CD14-positive monocyte (primary cell): Measurements from ENCODE around the gene WDFY3. TPM values are rescaled to one million over a fixed set of nuclear protein-coding genes. Genes with fewer than 3 reads are reported as not detected.

Experiments
- DNase-seq, 3 donors: peaks; one replicate each; pipeline ENCODE4 v3.0.0-alpha.2; 2011 to 2022
- H2AFZ ChIP-seq: 2 replicates; pipeline ENCODE4 v1.6.0; 2012; ENCODE audit warnings: mild to moderate bottlenecking, low read depth, low read length, inconsistent platforms; ENCODE audit not compliant: insufficient read depth, poor library complexity, severe bottlenecking
- H3K27ac ChIP-seq, 2 donors: 1 replicate in 1 of 2; 2 replicates in 1 of 2; pipeline ENCODE4 v1.5.1; 2012 to 2013; ENCODE audit warnings: low read length in 2 of 2, control low read depth in 1 of 2, inconsistent platforms in 1 of 2, low read depth in 1 of 2, mild to moderate bottlenecking in 1 of 2
- H3K27me3 ChIP-seq, 2 donors: one replicate each; pipeline versions ENCODE4 v1.6.0 to v1.6.1; 2011 to 2013; ENCODE audit warnings: low read length in 2 of 2; ENCODE audit not compliant: control insufficient read depth in 2 of 2, insufficient read depth in 2 of 2
- H3K36me3 ChIP-seq, 2 donors: replicated peaks in 1 of 2; 1 replicate in 1 of 2; 2 replicates in 1 of 2; pipeline versions ENCODE4 v1.5.1 to v1.6.1; 2012 to 2013; ENCODE audit warnings: low read length in 2 of 2, control low read depth in 1 of 2, inconsistent platforms in 1 of 2, mild to moderate bottlenecking in 1 of 2; ENCODE audit not compliant: insufficient read depth in 2 of 2, control insufficient read depth in 1 of 2
- H3K4me1 ChIP-seq, 2 donors: 1 replicate in 1 of 2; 2 replicates in 1 of 2; pipeline versions ENCODE4 v1.5.1 to v1.6.1; 2012 to 2013; ENCODE audit warnings: low read length in 2 of 2, control low read depth in 1 of 2, inconsistent platforms in 1 of 2, mild to moderate bottlenecking in 1 of 2, moderate library complexity in 1 of 2; ENCODE audit not compliant: insufficient read depth in 2 of 2, control insufficient read depth in 1 of 2
- H3K4me2 ChIP-seq: replicated peaks from 2 replicates; pipeline ENCODE3; 2012; ENCODE audit warnings: low read length, moderate library complexity, mild to moderate bottlenecking; ENCODE audit not compliant: poor library complexity, severe bottlenecking; ENCODE audit errors: extremely low read depth
- H3K4me3 ChIP-seq, 3 experiments: fragments of 200-600 bp in 1 of 3; sonication (generic) in 1 of 3; replicated peaks in 1 of 3; 1 replicate in 2 of 3; 2 replicates in 1 of 3; pipeline ENCODE4 v1.5.1; 2011 to 2013; ENCODE audit warnings: low read length in 3 of 3, mild to moderate bottlenecking in 3 of 3, control low read depth in 2 of 3, low read depth in 2 of 3, inconsistent platforms in 1 of 3, moderate library complexity in 1 of 3
- H3K79me2 ChIP-seq: 2 replicates; pipeline ENCODE4 v1.6.0; 2012; ENCODE audit warnings: mild to moderate bottlenecking, control low read depth, inconsistent platforms, low read length, moderate library complexity; ENCODE audit not compliant: insufficient read depth
- H3K9ac ChIP-seq: 2 replicates; pipeline ENCODE4 v1.6.0; 2017; ENCODE audit warnings: low read length, mild to moderate bottlenecking; ENCODE audit not compliant: insufficient read depth, poor library complexity, severe bottlenecking
- H3K9me3 ChIP-seq, 2 donors: replicated peaks in 1 of 2; 1 replicate in 1 of 2; 2 replicates in 1 of 2; pipeline versions ENCODE4 v1.5.1 to v1.6.1; 2012 to 2013; ENCODE audit warnings: low read length in 2 of 2, control low read depth in 1 of 2; ENCODE audit not compliant: control insufficient read depth in 1 of 2, insufficient read depth in 1 of 2
- H4K20me1 ChIP-seq: 2 replicates; pipeline ENCODE4 v1.6.0; 2012; ENCODE audit warnings: mild to moderate bottlenecking, low read length, control low read depth, moderate library complexity; ENCODE audit not compliant: insufficient read depth
- H3K27ac Mint-ChIP-seq, 7 donors: one replicate each; pipeline ENCODE4 v1.8.0; 2020; ENCODE audit warnings: mild to moderate bottlenecking in 7 of 7, mixed read lengths in 7 of 7, moderate library complexity in 6 of 7, inconsistent platforms in 2 of 7
- H3K27me3 Mint-ChIP-seq, 3 donors: one replicate each; pipeline ENCODE4 v1.8.0; 2021 to 2022; ENCODE audit warnings: low read depth in 3 of 3, mild to moderate bottlenecking in 3 of 3, mixed read lengths in 3 of 3, moderate library complexity in 3 of 3, inconsistent platforms in 1 of 3
- H3K36me3 Mint-ChIP-seq, 2 donors: one replicate each; pipeline ENCODE4 v1.8.0; 2020; ENCODE audit warnings: mixed read lengths in 2 of 2, inconsistent platforms in 1 of 2, mild to moderate bottlenecking in 1 of 2
- H3K4me1 Mint-ChIP-seq: one replicate; pipeline ENCODE4 v1.8.0; 2020; ENCODE audit warnings: mild to moderate bottlenecking, mixed read lengths
- H3K4me3 Mint-ChIP-seq, 2 donors: one replicate each; pipeline ENCODE4 v1.8.0; 2020; ENCODE audit warnings: mild to moderate bottlenecking in 2 of 2, mixed read lengths in 2 of 2, moderate library complexity in 1 of 2
- H3K9me3 Mint-ChIP-seq, 7 donors: one replicate each; pipeline ENCODE4 v1.8.0; 2020 to 2022; ENCODE audit warnings: mixed read lengths in 7 of 7, mild to moderate bottlenecking in 6 of 7, moderate library complexity in 6 of 7, inconsistent platforms in 2 of 7
- WGBS: methylation state at CpG from one replicate; pipeline ENCODE4 v1.1.5; 2013; ENCODE audit warnings: missing lambda C conversion rate; ENCODE audit not compliant: insufficient coverage; 5-methylcytosine and 5-hydroxymethylcytosine counted together
- intact Hi-C, 2 donors: fragments of 100-400 bp; cut with micrococcal nuclease; formaldehyde crosslinking; loops; one replicate each; pipeline versions ENCODE4 v1.15.0 to v1.15.1; 2023
- polyA plus RNA-seq, 3 donors: library from polyadenylated mRNA; depleted of rRNA in 1 of 3; unstranded in 2 of 3; stranded (reverse) in 1 of 3; fragments of 300-500 nt in 2 of 3; fragments of >200 nt in 1 of 3; fragmentation: Illumina TruSeq in 2 of 3; gene quantifications; 1 replicate in 2 of 3; 2 replicates in 1 of 3; pipeline ENCODE4 v1.2.3, GENCODE V29; 2012 to 2021
- TF ChIP-seq, protein P1 (sequence below): fragments of 200-600 bp; IDR thresholded peaks from one replicate; pipeline ENCODE4 v1.8.0; 2022; ENCODE audit warnings: antibody characterized with exemption, mild to moderate bottlenecking

WDFY3 gene
- polyA plus RNA-seq, 3 donors: 5.6 to 35.5 (median 5.9) TPM

DNA sequence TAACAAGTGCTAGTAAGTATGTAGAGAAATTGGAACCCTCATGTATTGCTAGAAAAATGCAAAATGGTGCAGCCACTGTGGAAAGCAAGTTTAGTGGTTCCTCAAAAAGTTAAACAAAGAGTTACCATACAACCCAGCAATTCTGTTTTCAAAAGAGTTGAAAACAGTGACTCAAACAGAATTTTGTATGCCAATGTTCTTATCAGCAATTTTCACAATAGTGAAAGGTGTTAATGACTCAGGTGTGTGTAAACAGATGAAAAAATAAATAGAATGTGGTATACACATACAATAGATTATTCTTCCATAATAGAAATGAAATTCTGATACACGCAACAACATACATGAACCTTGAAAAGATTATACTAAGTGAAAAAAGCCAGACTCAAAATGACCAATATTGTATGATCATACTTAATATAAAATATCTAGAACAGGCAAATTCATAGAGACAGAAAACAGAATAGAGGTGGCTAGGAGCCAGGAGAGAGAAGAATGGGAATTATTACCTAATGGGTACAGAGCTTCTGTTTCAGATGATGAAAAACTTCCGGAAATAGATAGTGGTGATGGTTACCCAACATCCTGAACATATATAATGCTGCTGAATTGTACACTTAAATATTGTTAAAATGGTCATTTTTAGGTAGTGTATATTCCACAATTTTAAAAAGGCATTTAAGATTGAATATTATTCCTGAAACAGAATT, 51.6 kb downstream of the WDFY3 start:
- WGBS: no CpG with 5 or more reads among the region's 2 CpGs
- intact Hi-C loops: no loop called here
- H3K27me3 Mint-ChIP-seq: no peaks in the 10 kb centered on the region

DNA sequence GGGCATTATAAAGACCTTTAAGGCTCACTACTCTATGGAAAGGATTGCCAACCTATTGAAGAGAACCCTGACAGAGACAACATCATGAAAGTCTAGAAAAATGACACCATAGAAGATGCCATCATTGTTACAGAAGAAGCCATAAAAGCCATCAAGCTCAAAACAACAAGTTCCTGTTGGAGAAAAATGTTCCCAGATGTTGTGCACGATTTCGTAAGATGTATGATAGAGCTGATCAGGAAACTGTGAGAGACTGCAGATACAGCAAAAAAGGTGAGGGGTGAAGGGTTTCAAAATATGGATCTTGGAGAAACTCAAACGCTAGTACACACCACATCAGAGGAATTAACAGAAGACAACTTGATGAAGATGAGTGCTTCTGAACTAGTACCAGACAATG, 53.3 kb downstream of the WDFY3 start:
- H3K4me3 Mint-ChIP-seq: no peak overlapping the region
- H2AFZ ChIP-seq: no peak overlapping the region
- WGBS: no CpG with 5 or more reads among the region's 3 CpGs

More for the DNA sequence above, 51.6 kb downstream of the WDFY3 start:
- peaks cover 24 to 39% of the 10 kb centered on the region in 2 donors for H3K36me3 Mint-ChIP-seq
- H3K4me1 ChIP-seq: peaks cover 10 to 30% of the 10 kb centered on the region in 2 donors
- no peak overlapping the region for H2AFZ ChIP-seq
- peak overlapping the region; percentile 23 for H3K4me2 ChIP-seq
- H3K4me3 Mint-ChIP-seq: no peak overlapping the region
- H3K27ac Mint-ChIP-seq: peak overlapping the region in 4 of 7 donors; percentile 40 to 58 (median 47)
- H3K9ac ChIP-seq: no peak overlapping the region
- peaks cover 91% of the 10 kb centered on the region for H3K79me2 ChIP-seq
- DNase-seq: peak in 2 of 3 donors; percentile 32 to 58
- TF ChIP-seq, protein P1, sequence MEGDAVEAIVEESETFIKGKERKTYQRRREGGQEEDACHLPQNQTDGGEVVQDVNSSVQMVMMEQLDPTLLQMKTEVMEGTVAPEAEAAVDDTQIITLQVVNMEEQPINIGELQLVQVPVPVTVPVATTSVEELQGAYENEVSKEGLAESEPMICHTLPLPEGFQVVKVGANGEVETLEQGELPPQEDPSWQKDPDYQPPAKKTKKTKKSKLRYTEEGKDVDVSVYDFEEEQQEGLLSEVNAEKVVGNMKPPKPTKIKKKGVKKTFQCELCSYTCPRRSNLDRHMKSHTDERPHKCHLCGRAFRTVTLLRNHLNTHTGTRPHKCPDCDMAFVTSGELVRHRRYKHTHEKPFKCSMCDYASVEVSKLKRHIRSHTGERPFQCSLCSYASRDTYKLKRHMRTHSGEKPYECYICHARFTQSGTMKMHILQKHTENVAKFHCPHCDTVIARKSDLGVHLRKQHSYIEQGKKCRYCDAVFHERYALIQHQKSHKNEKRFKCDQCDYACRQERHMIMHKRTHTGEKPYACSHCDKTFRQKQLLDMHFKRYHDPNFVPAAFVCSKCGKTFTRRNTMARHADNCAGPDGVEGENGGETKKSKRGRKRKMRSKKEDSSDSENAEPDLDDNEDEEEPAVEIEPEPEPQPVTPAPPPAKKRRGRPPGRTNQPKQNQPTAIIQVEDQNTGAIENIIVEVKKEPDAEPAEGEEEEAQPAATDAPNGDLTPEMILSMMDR: no peak
- no peak overlapping the region for H3K4me3 ChIP-seq
- peaks cover 50% of the 10 kb centered on the region for H3K4me1 Mint-ChIP-seq
- H4K20me1 ChIP-seq: peaks cover 86% of the 10 kb centered on the region
- H3K9me3 ChIP-seq: no peaks in the 10 kb centered on the region
- H3K36me3 ChIP-seq: peaks cover 4 to 17% of the 10 kb centered on the region in 2 donors
- H3K27me3 ChIP-seq: no peaks in the 10 kb centered on the region
- H3K27ac ChIP-seq: peak overlapping the region in 1 of 2 donors; percentile 29
- H3K9me3 Mint-ChIP-seq: peaks cover 0 to 4% (median 0%) of the 10 kb centered on the region in 7 donors

More for the DNA sequence above, 53.3 kb downstream of the WDFY3 start:
- Histone ChIP-seq H3K9ac (no peak overlapping the region), H4K20me1 (peaks cover 82% of the 10 kb centered on the region), H3K9me3 (no peaks in the 10 kb centered on the region), H3K4me3 (no peak overlapping the region), H3K27ac (no peak overlapping the region), H3K79me2 (peaks cover 82% of the 10 kb centered on the region), H3K27me3 (no peaks in the 10 kb centered on the region), H3K4me1 (peaks cover 10 to 31% of the 10 kb centered on the region in 2 donors), H3K36me3 (peaks cover 0 to 9% of the 10 kb centered on the region in 2 donors), H3K4me2 (no peak overlapping the region)
- H3K27me3 Mint-ChIP-seq: no peaks in the 10 kb centered on the region
- no peak for DNase-seq
- TF ChIP-seq, protein P1: no peak
- H3K27ac Mint-ChIP-seq: no peak overlapping the region
- peaks cover 13 to 26% of the 10 kb centered on the region in 2 donors for H3K36me3 Mint-ChIP-seq
- intact Hi-C loops: no loop called here
- H3K9me3 Mint-ChIP-seq: peaks cover 0 to 2% (median 0%) of the 10 kb centered on the region in 7 donors
- H3K4me1 Mint-ChIP-seq: peaks cover 42% of the 10 kb centered on the region
